Mesenchymal stem cell (in vitro differentiated cells and primary cell): ENCODE results near the gene CDKN2D.

ENCODE experiments used
- DNase-seq: peaks from one replicate; pipeline ENCODE4 v3.0.0-alpha.2; 2013
- H2AFZ ChIP-seq: one replicate; pipeline ENCODE4 v1.6.1; 2013; ENCODE audit warnings: low read depth, mild to moderate bottlenecking, control low read depth, inconsistent platforms, low read length, moderate library complexity
- H2AK5ac ChIP-seq: 2 replicates; pipeline ENCODE4 v1.6.1; 2013; ENCODE audit warnings: low read length, moderate library complexity, mild to moderate bottlenecking, inconsistent platforms; ENCODE audit not compliant: severe bottlenecking
- H2BK120ac ChIP-seq: one replicate; pipeline ENCODE4 v1.6.1; 2013; ENCODE audit warnings: low read depth, mild to moderate bottlenecking, inconsistent platforms, low read length, moderate library complexity
- H2BK12ac ChIP-seq, 2 experiments: one replicate each; pipeline ENCODE4 v1.6.1; 2013; ENCODE audit warnings: inconsistent platforms in 2 of 2, low read length in 2 of 2, mild to moderate bottlenecking in 2 of 2, moderate library complexity in 2 of 2, control low read depth in 1 of 2
- H2BK15ac ChIP-seq: one replicate; pipeline ENCODE4 v1.6.1; 2013; ENCODE audit warnings: mild to moderate bottlenecking, low read depth, inconsistent platforms; ENCODE audit not compliant: poor library complexity, severe bottlenecking
- H2BK5ac ChIP-seq: 2 replicates; pipeline ENCODE4 v1.6.1; 2013; ENCODE audit warnings: low read depth, mild to moderate bottlenecking, low read length, control low read depth, inconsistent platforms; ENCODE audit not compliant: poor library complexity, severe bottlenecking
- H3K14ac ChIP-seq, 2 experiments: one replicate each; pipeline ENCODE4 v1.6.1; 2013; ENCODE audit warnings: inconsistent platforms in 2 of 2, low read length in 2 of 2, control low read depth in 1 of 2, mild to moderate bottlenecking in 1 of 2, moderate library complexity in 1 of 2
- H3K18ac ChIP-seq, 2 experiments: one replicate each; pipeline ENCODE4 v1.6.1; 2013; ENCODE audit warnings: inconsistent platforms in 2 of 2, low read length in 2 of 2, control low read depth in 1 of 2, low read depth in 1 of 2, mild to moderate bottlenecking in 1 of 2
- H3K23ac ChIP-seq, 2 experiments: one replicate each; pipeline ENCODE4 v1.6.1; 2013; ENCODE audit warnings: inconsistent platforms in 2 of 2, low read length in 2 of 2, mild to moderate bottlenecking in 2 of 2, moderate library complexity in 2 of 2, control low read depth in 1 of 2
- H3K27ac ChIP-seq: 2 replicates; pipeline ENCODE4 v1.5.1; 2013; ENCODE audit warnings: mild to moderate bottlenecking, moderate library complexity, low read length, control low read depth, inconsistent platforms; ENCODE audit not compliant: poor library complexity, severe bottlenecking
- H3K27me3 ChIP-seq, 2 experiments: 2 replicates each; pipeline versions ENCODE4 v1.6.1 to v1.7.0; 2013; ENCODE audit warnings: low read length in 2 of 2, mild to moderate bottlenecking in 2 of 2, moderate library complexity in 2 of 2, control low read depth in 1 of 2, inconsistent platforms in 1 of 2; ENCODE audit not compliant: control insufficient read depth in 1 of 2, insufficient read depth in 1 of 2
- H3K36me3 ChIP-seq, 2 experiments: 2 replicates each; pipeline versions ENCODE4 v1.6.1 to v1.7.0; 2013; ENCODE audit warnings: low read length in 2 of 2, control low read depth in 1 of 2, inconsistent platforms in 1 of 2, low read depth in 1 of 2, mild to moderate bottlenecking in 1 of 2; ENCODE audit not compliant: insufficient read depth in 2 of 2, control insufficient read depth in 1 of 2
- H3K4ac ChIP-seq, 2 experiments: one replicate each; pipeline ENCODE4 v1.6.1; 2013; ENCODE audit warnings: inconsistent platforms in 2 of 2, low read length in 2 of 2, mild to moderate bottlenecking in 2 of 2, moderate library complexity in 2 of 2, control low read depth in 1 of 2, low read depth in 1 of 2
- H3K4me1 ChIP-seq: 2 replicates; pipeline ENCODE4 v1.6.1; 2013; ENCODE audit warnings: low read depth, low read length, control low read depth; ENCODE audit not compliant: control insufficient read depth, insufficient read depth
- H3K4me2 ChIP-seq: 2 replicates; pipeline ENCODE4 v1.6.1; 2013; ENCODE audit warnings: low read length, mild to moderate bottlenecking, inconsistent platforms; ENCODE audit not compliant: poor library complexity, severe bottlenecking
- H3K4me3 ChIP-seq, 2 experiments: 2 replicates each; pipeline versions ENCODE4 v1.5.1 to v1.7.0; 2013; ENCODE audit warnings: low read length in 2 of 2, mild to moderate bottlenecking in 2 of 2, control low read depth in 1 of 2, low read depth in 1 of 2; ENCODE audit not compliant: insufficient read depth in 1 of 2
- H3K79me1 ChIP-seq: replicated peaks from 2 replicates; pipeline ENCODE4 v1.6.1; 2013; ENCODE audit warnings: mild to moderate bottlenecking, control low read depth, low read length, inconsistent platforms; ENCODE audit not compliant: poor library complexity, severe bottlenecking
- H3K9ac ChIP-seq: 2 replicates; pipeline ENCODE4 v1.7.0; 2013; ENCODE audit warnings: mild to moderate bottlenecking, low read length, moderate library complexity
- H3K9me3 ChIP-seq: 2 replicates; pipeline ENCODE4 v1.7.0; 2013; ENCODE audit warnings: mild to moderate bottlenecking, low read length; ENCODE audit not compliant: control insufficient read depth
- H4K8ac ChIP-seq: one replicate; pipeline ENCODE4 v1.6.1; 2013; ENCODE audit warnings: inconsistent platforms, mild to moderate bottlenecking, low read length, moderate library complexity
- H4K91ac ChIP-seq: one replicate; pipeline ENCODE4 v1.6.1; 2013; ENCODE audit warnings: mild to moderate bottlenecking, low read length, inconsistent platforms
- WGBS: methylation state at CpG from one replicate; pipeline ENCODE4 v1.1.7; 2013; ENCODE audit warnings: mixed read lengths; 5-methylcytosine and 5-hydroxymethylcytosine counted together

The CDKN2D gene

DNA sequence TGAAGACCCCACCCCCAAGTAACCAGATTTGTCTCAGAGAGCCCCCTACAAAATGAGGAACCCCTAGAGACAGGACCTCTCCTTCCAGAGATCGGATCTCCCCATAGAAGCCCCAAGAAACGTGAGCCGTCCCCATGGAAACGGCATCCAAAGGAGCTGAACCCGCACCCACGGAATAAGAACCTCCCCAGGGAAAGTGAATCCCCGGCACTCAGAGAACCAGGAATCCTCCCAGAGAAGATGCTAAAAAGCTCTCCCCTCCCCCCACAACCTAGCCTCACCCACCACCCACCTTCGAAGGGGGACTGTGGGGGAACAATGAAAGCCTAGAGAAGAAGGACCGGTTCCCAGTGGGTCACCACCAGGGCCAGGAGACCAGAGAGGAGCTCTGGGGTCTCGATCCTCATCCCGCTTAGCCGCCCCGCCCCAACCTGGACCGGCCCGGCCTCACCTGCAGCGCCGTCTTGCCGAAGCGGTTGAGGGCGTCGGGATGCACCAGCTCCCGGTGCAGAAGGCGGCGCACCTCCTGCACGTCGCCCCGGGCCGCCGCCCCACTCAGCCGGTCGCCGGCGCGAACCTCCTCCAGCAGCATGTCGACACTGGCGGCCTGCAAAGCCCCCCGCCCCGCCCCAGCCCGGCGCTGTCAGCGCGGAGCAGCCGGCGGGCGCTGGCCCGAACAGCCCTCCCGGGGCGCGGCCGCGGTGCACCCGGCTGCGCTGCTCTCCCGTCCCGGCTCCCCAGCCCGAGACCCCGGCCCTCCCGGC, 535 bp downstream of the CDKN2D start:
- Histone ChIP-seq H2AFZ (peak overlapping the region; percentile 93), H3K4me2 (peak overlapping the region; percentile 95), H4K91ac (peak overlapping the region; percentile 88), H2AK5ac (no peak overlapping the region), H3K9ac (peak overlapping the region; percentile 87), H3K27ac (no peak overlapping the region), H3K36me3 (peaks cover 0 to 5% of the 10 kb centered on the region in 2 experiments), H4K8ac (no peak overlapping the region), H2BK120ac (no peak overlapping the region), H3K4me1 (peaks cover 27% of the 10 kb centered on the region), H3K9me3 (no peaks in the 10 kb centered on the region), H3K4me3 (peak overlapping the region; percentile 85 to 94), H3K79me1 (peaks cover 21% of the 10 kb centered on the region), H3K4ac (peak overlapping the region in 1 of 2 experiments; percentile 87), H3K23ac (no peak overlapping the region), H3K18ac (peak overlapping the region; percentile 16 to 94), H3K14ac (peak overlapping the region in 1 of 2 experiments; percentile 62), H2BK5ac (no peak overlapping the region), H3K27me3 (no peaks in the 10 kb centered on the region), H2BK15ac (no peak overlapping the region), H2BK12ac (peak overlapping the region in 1 of 2 experiments; percentile 49)
- DNase-seq, result peak; percentile 57
- 2% methylated on average over 35 of the region's 58 CpGs for WGBS

DNA sequence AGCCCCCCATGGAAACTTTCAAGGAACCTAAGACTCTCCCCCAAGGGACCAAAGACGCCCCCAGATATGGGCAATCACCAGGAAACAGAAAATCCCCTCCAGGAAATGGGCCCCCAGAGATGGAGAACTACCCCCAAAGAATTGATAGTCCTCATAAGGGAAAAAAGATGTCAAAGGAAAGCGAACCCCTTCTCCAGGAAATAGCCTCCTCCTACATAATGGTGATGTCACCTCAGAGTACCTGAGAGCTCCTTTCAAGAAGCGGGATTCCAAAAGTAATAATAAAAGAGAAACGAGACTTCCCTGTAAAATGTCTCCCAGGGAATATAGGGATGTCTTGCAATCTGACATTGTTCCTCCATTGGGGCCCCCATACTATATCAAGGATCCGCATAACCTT, 1.1 kb downstream of the CDKN2D start:
- H3K4ac ChIP-seq, result no peak overlapping the region
- no peak overlapping the region for H3K14ac ChIP-seq
- H3K4me3 ChIP-seq, result peak overlapping the region in 1 of 2 experiments; percentile 94
- no peaks in the 10 kb centered on the region for H3K27me3 ChIP-seq
- no peak overlapping the region for H2BK15ac ChIP-seq
- H2BK12ac ChIP-seq, result no peak overlapping the region
- H3K9ac ChIP-seq, result peak overlapping the region; percentile 87
- no peak for DNase-seq
- H3K4me2 ChIP-seq, result peak overlapping the region; percentile 95
- H3K9me3 ChIP-seq, result no peaks in the 10 kb centered on the region
- peaks cover 27% of the 10 kb centered on the region for H3K4me1 ChIP-seq
- H3K18ac ChIP-seq, result no peak overlapping the region
- no peak overlapping the region for H2BK5ac ChIP-seq
- H3K36me3 ChIP-seq, result peaks cover 2 to 5% of the 10 kb centered on the region in 2 experiments
- no peak overlapping the region for H4K91ac ChIP-seq
- peaks cover 22% of the 10 kb centered on the region for H3K79me1 ChIP-seq
- H2AFZ ChIP-seq, result no peak overlapping the region
- no peak overlapping the region for H4K8ac ChIP-seq
- 18% methylated on average over 2 of the region's 5 CpGs for WGBS
- no peak overlapping the region for H3K27ac ChIP-seq
- peak overlapping the region; percentile 66 for H2AK5ac ChIP-seq
- no peak overlapping the region for H2BK120ac ChIP-seq
- no peak overlapping the region for H3K23ac ChIP-seq

- H3K18ac ChIP-seq, result peak overlapping the region; percentile 61 to 81
- no peaks in the 10 kb centered on the region for H3K9me3 ChIP-seq
- H3K27me3 ChIP-seq, result no peaks in the 10 kb centered on the region
- H4K8ac ChIP-seq, result peak overlapping the region; percentile 72
- H3K79me1 ChIP-seq, result peaks cover 28% of the 10 kb centered on the region
- H3K4me2 ChIP-seq, result peak overlapping the region; percentile 7
- H2BK15ac ChIP-seq, result no peak overlapping the region
- H3K4me1 ChIP-seq, result peaks cover 23% of the 10 kb centered on the region
- H3K23ac ChIP-seq, result no peak overlapping the region
- H2BK5ac ChIP-seq, result peak overlapping the region; percentile 46
- peak overlapping the region; percentile 25 for H3K27ac ChIP-seq
- peak overlapping the region; percentile 15 to 95 for H2BK12ac ChIP-seq
- peak; percentile 34 for DNase-seq
- H3K14ac ChIP-seq, result peak overlapping the region in 1 of 2 experiments; percentile 58
- peak overlapping the region; percentile 65 to 73 for H3K4ac ChIP-seq
- WGBS, result 63% methylated on average over 19 of the region's 19 CpGs
- H2AK5ac ChIP-seq, result peak overlapping the region; percentile 66
- H3K36me3 ChIP-seq, result peaks cover 4 to 5% of the 10 kb centered on the region in 2 experiments
- H2AFZ ChIP-seq, result no peak overlapping the region
- H2BK120ac ChIP-seq, result peak overlapping the region; percentile 82
- peak overlapping the region; percentile 87 for H4K91ac ChIP-seq
- H3K9ac ChIP-seq, result peak overlapping the region; percentile 87
- H3K4me3 ChIP-seq, result peak overlapping the region in 1 of 2 experiments; percentile 94
Observed at GRCh38 chr19:10566658-10567410, 1.9 kb downstream of the CDKN2D start.

- Histone ChIP-seq H2AK5ac (no peak overlapping the region), H4K91ac (peak overlapping the region; percentile 87), H3K36me3 (peaks cover 8 to 10% of the 10 kb centered on the region in 2 experiments), H3K4me3 (peak overlapping the region; percentile 94 to 97), H3K4me2 (peak overlapping the region; percentile 75), H4K8ac (peak overlapping the region; percentile 72), H2AFZ (no peak overlapping the region), H3K9ac (peak overlapping the region; percentile 87), H2BK15ac (no peak overlapping the region), H3K9me3 (no peaks in the 10 kb centered on the region), H2BK12ac (peak overlapping the region; percentile 15 to 76), H3K23ac (no peak overlapping the region), H2BK120ac (peak overlapping the region; percentile 82), H3K4ac (peak overlapping the region; percentile 53 to 73), H3K27ac (peak overlapping the region; percentile 25), H3K14ac (no peak overlapping the region), H3K4me1 (peaks cover 23% of the 10 kb centered on the region), H2BK5ac (peak overlapping the region; percentile 46), H3K79me1 (peaks cover 31% of the 10 kb centered on the region), H3K27me3 (no peaks in the 10 kb centered on the region), H3K18ac (peak overlapping the region; percentile 51 to 61)
- no peak for DNase-seq
- 34% methylated on average over 3 of the region's 4 CpGs for WGBS
Observed at GRCh38 chr19:10566408-10566657, 2.4 kb downstream of the CDKN2D start.
